Measurements from ENCODE around the gene TIMM21. TPM values are rescaled to one million over a fixed set of nuclear protein-coding genes. Genes with fewer than 3 reads are reported as not detected.

TIMM21 gene
- total and polyA plus RNA-seq, 2 of the 13 experiments (the other 11 are each of a cell fraction or from before 2014, with no cell fraction given), result 29.6 to 62.3 TPM

GRCh38 chr18:74147779-74148542 lies at the start of gene TIMM21, which contains the start of gene FBXO15 (continued):
- TF ChIP-seq ZNF703 (CRISPR knock-in tag; IDR thresholded peaks at IDR 0.05; ENCODE audit: borderline replicate concordance), result peak; percentile 81; the same call in 1 of the 2 replicates
- peak; percentile 76 for TF ChIP-seq AGO2 (optimal IDR thresholded peaks at IDR 0.05; ENCODE audit: low read depth, low read length)
- peak; percentile 78 for TF ChIP-seq HDAC1 (CRISPR knock-in tag; IDR thresholded peaks at IDR 0.05)
- peak; percentile 89 for TF ChIP-seq NR2C2 (CRISPR knock-in tag; IDR thresholded peaks at IDR 0.05; ENCODE audit: borderline replicate concordance)
- TF ChIP-seq HMGXB3 (CRISPR knock-in tag; IDR thresholded peaks at IDR 0.05; ENCODE audit: borderline replicate concordance), result 0 out of 2 replicates have a peak, but pooled peaks have one; percentile 24
- peak; percentile 74 for TF ChIP-seq ZNF788 (CRISPR knock-in tag; IDR thresholded peaks at IDR 0.05; ENCODE audit: borderline replicate concordance)
- TF ChIP-seq SAFB2 (CRISPR knock-in tag; IDR thresholded peaks at IDR 0.05; ENCODE audit: borderline replicate concordance, low read depth), result peak; percentile 82; the same call in 1 of the 2 replicates
- TF ChIP-seq MED8 (CRISPR knock-in tag; IDR thresholded peaks at IDR 0.05; ENCODE audit: insufficient replicate concordance), result no peak
- TF ChIP-seq KLF11 (CRISPR knock-in tag; IDR thresholded peaks at IDR 0.05), result 0 out of 2 replicates have a peak, but pooled peaks have one; percentile 49
- 0 out of 2 replicates have a peak, but pooled peaks have one; percentile 17 for TF ChIP-seq ZNF609 (CRISPR knock-in tag; IDR thresholded peaks at IDR 0.05; ENCODE audit: borderline replicate concordance)
- no peak for TF ChIP-seq ZFP62 (CRISPR knock-in tag; IDR thresholded peaks at IDR 0.05)
- peak; percentile 88; the same call in 1 of the 2 replicates for TF ChIP-seq WIZ (CRISPR knock-in tag; IDR thresholded peaks at IDR 0.05)
- peak; percentile 86 for TF ChIP-seq ELF4 (CRISPR knock-in tag; IDR thresholded peaks at IDR 0.05; ENCODE audit: borderline replicate concordance)
- peak; percentile 16; the same call in 1 of the 2 replicates for TF ChIP-seq ELF1 (CRISPR knock-in tag; IDR thresholded peaks at IDR 0.05)
- TF ChIP-seq ZNF17 (CRISPR knock-in tag; IDR thresholded peaks at IDR 0.05), result peak; percentile 94; the same call in 1 of the 2 replicates
- TF ChIP-seq MYNN (CRISPR knock-in tag; IDR thresholded peaks at IDR 0.05; ENCODE audit: low read depth), result 0 out of 2 replicates have a peak, but pooled peaks have one; percentile 69
- peak; percentile 86 for TF ChIP-seq CCDC6 (CRISPR knock-in tag; IDR thresholded peaks at IDR 0.05)
- TF ChIP-seq REXO4 (CRISPR knock-in tag; IDR thresholded peaks at IDR 0.05; ENCODE audit: borderline replicate concordance), result peak; percentile 72; the same call in 1 of the 2 replicates
- peak; percentile 69; the same call in 1 of the 2 replicates for TF ChIP-seq ZBTB38 (CRISPR knock-in tag; IDR thresholded peaks at IDR 0.05)

Measured in HepG2 (cell line).